ENCODE measurements around the gene CALR3.

GRCh38 chr19:16463991-16464575 lies 31.9 kb downstream of the CALR3 start:
- TF ChIP-seq GATA2 (IDR thresholded peaks at IDR 0.05; ENCODE audit: low read depth, low read length) (no peak), GATA3 (IDR thresholded peaks at IDR 0.05; ENCODE audit: low read depth, low read length) (no peak)

Data from SH-SY5Y (cell line).